Motor neuron (in vitro differentiated cells): ENCODE data around the gene RTBDN. TPM values are rescaled to one million over a fixed set of nuclear protein-coding genes. Genes with fewer than 3 reads are reported as not detected.
A peak's percentile ranks its signal among the peaks of the same experiment; 100 is the strongest.

ENCODE experiments used
- ATAC-seq, 8 experiments: fragments of 200-7000 bp; cut with Tn5 transposase; replicated peaks in 6 of 8; 2 replicates each; pipeline ENCODE4 v1.8.0; 2021; ENCODE audit warnings: mild to moderate bottlenecking in 8 of 8, moderate library complexity in 8 of 8
- H3K27ac ChIP-seq, 2 donors: fragments of 250-450 bp; sonication (Bioruptor Pico); 2 replicates each; pipeline ENCODE4 v1.9.0; 2021; ENCODE audit warnings: antibody characterized with exemption in 2 of 2, mild to moderate bottlenecking in 2 of 2, moderate library complexity in 1 of 2
- H3K4me1 ChIP-seq, 2 donors: fragments of 250-450 bp; sonication (Bioruptor Pico); replicated peaks in 1 of 2; 2 replicates each; pipeline ENCODE4 v1.6.1; 2021; ENCODE audit warnings: antibody characterized with exemption in 2 of 2, mild to moderate bottlenecking in 2 of 2, moderate library complexity in 1 of 2
- H3K4me3 ChIP-seq, 5 donors: fragments of 250-450 bp; sonication (Bioruptor Pico); 2 replicates each; pipeline ENCODE4 v1.9.0; 2021; ENCODE audit warnings: antibody characterized with exemption in 5 of 5, mild to moderate bottlenecking in 5 of 5, moderate library complexity in 4 of 5
- WGBS, 10 experiments: fragments of 450-650 bp; shearing (Covaris generic); methylation state at CpG; one replicate each; pipeline ENCODE4 v1.0.0; 2022; 5-methylcytosine and 5-hydroxymethylcytosine counted together
- in situ Hi-C, 9 experiments: fragments of 400-800 bp; cut with MboI; loops; one replicate each; pipeline ENCODE4 v1.15.0; 2021; ENCODE audit warnings: low sequenced_read_pairs in 9 of 9, low pct_unique_long_range_greater_than_20kb in 2 of 9; ENCODE audit not compliant: unreplicated experiment in 9 of 9
- total RNA-seq, 8 experiments: library from RNA; unstranded; fragments of 300-600 nt; gene quantifications; 2 replicates each; pipeline versions ENCODE4 v1.2.3 to v1.2.4, GENCODE V29; 2022

RTBDN gene
- 1 to 10 TPM in 3 of 8 experiments, under 1 TPM in 4, not detected in 1; 0.56 to 1.9 (median 0.92) TPM for total RNA-seq

DNA sequence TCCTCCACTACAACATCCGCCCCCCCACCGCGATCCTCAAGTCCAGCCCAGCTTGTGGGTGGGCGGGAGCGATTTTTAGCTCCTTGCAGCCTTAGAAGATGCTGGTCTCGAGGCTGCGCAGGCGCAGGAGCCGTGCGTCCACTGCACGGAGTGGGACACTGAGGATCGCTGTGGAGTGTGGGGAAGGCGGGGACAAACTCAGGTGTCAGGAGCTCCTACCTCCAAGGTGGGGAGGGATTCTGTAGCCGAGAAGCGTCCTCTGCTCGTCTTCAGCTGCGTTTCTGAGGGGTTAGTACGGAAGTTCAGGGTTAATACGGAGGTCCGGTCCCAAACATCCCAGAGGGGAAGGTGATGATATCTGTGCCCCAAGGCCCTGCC is at the start of gene RTBDN:
Gene RTBDN (minus strand): TSS at position 14 of the 378 bp plus-strand sequence. CDS start 4,600 bp downstream, outside the sequence.
- H3K27ac ChIP-seq: peak within 1 kb of the TSS; percentile 51 to 82
- peak within 1 kb of the TSS; percentile 71 to 85 (median 75) for H3K4me3 ChIP-seq
- 3 to 19% (median 17%) methylated on average over 6 to 7 of the region's 20 CpGs; no CpG with 5 or more reads in 7 of the 10 experiments for WGBS, 10 experiments
- in situ Hi-C loops: no loop called here
- ATAC-seq: no peak
- peaks cover 4 to 11% of the 10 kb centered on the region in 2 donors for H3K4me1 ChIP-seq

DNA sequence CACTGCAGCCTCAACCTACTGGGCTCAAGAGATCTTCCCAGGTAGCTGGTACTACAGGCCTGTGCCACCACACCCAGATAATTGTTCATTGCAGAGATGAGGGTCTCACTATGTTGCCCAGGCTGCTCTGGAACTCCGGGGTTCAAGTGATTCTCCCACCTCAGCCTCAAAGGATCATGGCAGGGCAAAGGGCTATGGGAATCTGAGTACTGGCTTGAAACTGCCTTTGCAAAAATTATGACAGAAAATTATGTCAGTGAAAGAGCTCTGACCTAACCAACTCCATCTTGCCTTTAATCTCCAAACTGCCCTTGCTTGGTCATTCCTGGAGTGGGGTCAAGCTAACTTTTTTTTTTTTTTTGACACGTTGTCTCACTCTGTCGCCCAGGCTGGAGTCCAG is 48.2 kb upstream of the RTBDN start:
- in situ Hi-C loops: no loop called here
- no peak for ATAC-seq
- WGBS, 10 experiments: 0 to 100% (median 79%) methylated on average over 1 to 3 of the region's 3 CpGs; no CpG with 5 or more reads in 3 of the 10 experiments

DNA sequence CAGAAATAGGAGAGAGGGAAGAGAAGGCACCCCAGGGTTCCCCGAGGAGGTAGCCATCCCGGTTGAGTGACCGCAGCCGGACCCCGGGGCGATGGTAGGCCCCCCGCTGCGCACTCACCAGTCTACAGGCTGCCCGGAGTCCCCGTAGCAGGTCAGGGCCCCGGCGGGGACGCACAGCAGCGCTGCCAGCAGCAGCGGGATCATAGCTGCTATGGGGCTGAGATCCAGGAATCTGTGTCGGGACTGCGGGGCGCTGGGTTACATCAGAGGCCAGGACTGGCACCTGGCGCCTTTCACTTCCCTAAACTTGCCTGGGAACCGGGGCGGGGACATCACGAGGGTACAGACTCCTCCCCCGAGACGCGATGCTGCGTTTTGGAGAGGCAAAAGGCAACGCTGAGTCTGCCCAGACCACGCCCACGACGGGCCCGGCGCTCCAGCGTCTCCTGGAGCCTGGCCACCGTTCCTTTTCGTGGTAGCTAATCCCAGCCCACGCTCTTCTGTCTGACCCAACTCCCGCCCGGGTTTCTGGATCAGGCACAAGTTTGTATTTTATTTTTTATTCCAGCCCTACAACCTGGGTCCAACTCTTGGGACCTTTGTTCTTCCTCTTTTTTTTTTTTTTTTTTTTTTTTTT is 46.9 kb upstream of the RTBDN start, which contains the start of gene DNASE2:
Gene DNASE2 (minus strand): TSS at position 278 of the 637 bp plus-strand sequence. CDS start 74 bp downstream, at position 204.
- ATAC-seq: peak; percentile 74 to 90 (median 81)
- Histone ChIP-seq H3K4me1 (peaks cover 0 to 9% of the 10 kb centered on the region in 2 donors), H3K4me3 (peak within 1 kb of the TSS; percentile 23 to 51 (median 35)), H3K27ac (no peak within 1 kb of the TSS)
- in situ Hi-C loops: no loop called here
- WGBS, 10 experiments: 0 to 7% (median 0%) methylated on average over 2 to 14 of the region's 38 CpGs; no CpG with 5 or more reads in 3 of the 10 experiments

More for the DNA sequence above, 48.2 kb upstream of the RTBDN start:
- peaks cover 0 to 9% of the 10 kb centered on the region in 2 donors for H3K4me1 ChIP-seq
- H3K4me3 ChIP-seq: no peak overlapping the region
- no peak overlapping the region for H3K27ac ChIP-seq

DNA sequence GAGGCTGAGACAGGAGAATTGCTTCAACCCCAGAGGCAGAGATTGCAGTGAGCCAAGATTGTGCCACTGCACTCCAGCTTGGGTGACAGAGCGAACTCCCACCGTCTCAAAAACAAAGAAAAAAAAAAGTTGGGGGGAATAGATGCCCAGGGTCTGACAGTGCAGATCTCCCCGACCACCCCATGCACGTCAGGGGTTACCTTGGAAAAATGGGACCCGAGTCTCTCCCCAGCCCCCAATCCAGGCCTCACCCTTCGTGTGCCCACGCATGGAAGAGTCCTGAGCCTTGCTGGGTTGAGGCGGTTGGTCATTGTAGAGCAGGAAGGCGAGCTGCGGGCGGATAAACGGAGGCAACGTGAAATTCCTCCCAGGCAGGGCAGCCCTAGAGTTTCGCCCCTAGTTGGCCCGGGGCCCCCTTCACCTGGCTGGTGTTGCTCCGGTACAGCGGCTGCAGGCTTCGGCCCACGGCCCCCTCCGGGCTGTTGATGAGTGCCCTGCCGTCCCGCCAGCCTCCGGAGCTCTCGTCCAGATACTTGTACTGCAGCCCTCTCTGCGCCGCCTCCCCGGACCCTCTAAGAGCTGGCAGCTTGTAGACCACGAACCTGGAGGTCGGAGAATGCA is 46.3 kb upstream of the RTBDN start:
- ATAC-seq: peak; percentile 28 to 64 (median 58)
- in situ Hi-C loops: no loop called here
- peaks cover 0 to 9% of the 10 kb centered on the region in 2 donors for H3K4me1 ChIP-seq
- 10 to 100% (median 29%) methylated on average over 1 to 11 of the region's 29 CpGs; no CpG with 5 or more reads in 3 of the 10 experiments for WGBS, 10 experiments
- no peak overlapping the region for H3K27ac ChIP-seq
- H3K4me3 ChIP-seq: peak overlapping the region; percentile 23 to 51 (median 35)

DNA sequence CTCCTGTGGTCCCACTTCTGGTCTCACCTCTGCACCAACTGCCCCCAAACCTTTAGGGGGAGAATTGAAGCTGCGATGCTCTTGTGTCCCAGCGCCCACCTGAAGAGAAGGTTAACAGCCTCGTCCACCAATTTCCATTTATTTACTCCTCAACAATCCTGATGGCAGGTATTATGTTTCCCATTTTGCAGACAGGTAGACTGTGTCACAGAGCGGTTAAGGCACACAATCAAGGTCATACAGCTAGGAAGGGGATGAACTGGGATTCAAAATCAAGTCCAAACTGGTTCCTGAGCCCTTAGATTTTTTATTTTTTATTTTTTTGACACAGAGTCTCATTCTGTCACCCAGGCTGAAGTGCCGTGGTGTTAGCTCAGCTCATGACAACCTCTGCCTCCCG is 40.7 kb upstream of the RTBDN start:
- no peak overlapping the region for H3K4me3 ChIP-seq
- in situ Hi-C loops: no loop called here
- 60 to 100% (median 90%) methylated on average over 1 to 5 of the region's 6 CpGs for WGBS, 10 experiments
- H3K4me1 ChIP-seq: no peaks in the 10 kb centered on the region
- no peak for ATAC-seq
- H3K27ac ChIP-seq: no peak overlapping the region

DNA sequence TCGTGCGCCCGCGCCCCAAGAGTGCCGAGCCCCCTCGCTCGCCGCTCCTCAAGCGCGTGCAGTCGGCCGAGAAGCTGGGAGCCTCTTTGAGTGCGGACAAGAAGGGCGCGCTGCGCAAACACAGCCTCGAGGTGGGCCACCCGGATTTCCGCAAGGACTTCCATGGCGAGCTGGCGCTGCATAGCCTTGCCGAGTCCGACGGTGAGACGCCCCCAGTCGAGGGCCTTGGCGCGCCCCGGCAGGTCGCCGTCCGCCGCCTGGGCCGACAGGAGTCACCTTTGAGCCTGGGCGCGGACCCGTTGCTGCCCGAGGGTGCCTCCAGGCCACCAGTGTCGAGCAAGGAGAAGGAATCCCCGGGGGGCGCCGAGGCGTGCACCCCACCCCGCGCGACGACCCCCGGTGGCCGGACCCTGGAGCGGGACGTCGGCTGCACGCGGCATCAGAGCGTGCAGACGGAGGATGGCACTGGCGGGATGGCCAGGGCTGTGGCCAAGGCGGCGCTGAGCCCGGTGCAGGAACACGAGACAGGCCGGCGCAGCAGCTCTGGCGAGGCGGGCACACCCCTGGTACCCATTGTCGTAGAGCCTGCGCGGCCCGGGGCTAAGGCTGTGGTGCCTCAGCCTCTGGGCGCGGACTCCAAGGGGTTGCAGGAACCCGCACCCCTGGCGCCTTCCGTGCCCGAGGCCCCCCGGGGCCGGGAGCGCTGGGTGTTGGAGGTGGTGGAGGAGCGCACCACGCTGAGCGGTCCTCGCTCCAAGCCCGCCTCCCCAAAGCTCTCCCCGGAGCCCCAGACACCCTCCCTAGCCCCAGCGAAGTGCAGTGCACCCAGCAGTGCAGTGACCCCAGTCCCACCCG is 39.7 kb upstream of the RTBDN start:
- ATAC-seq: peak in 5 of 8 experiments; percentile 13 to 35 (median 28)
- WGBS, 10 experiments: 87 to 100% (median 95%) methylated on average over 5 to 16 of the region's 86 CpGs; no CpG with 5 or more reads in 5 of the 10 experiments
- H3K27ac ChIP-seq: no peak overlapping the region
- no peaks in the 10 kb centered on the region for H3K4me1 ChIP-seq
- in situ Hi-C loops: no loop called here
- no peak overlapping the region for H3K4me3 ChIP-seq

DNA sequence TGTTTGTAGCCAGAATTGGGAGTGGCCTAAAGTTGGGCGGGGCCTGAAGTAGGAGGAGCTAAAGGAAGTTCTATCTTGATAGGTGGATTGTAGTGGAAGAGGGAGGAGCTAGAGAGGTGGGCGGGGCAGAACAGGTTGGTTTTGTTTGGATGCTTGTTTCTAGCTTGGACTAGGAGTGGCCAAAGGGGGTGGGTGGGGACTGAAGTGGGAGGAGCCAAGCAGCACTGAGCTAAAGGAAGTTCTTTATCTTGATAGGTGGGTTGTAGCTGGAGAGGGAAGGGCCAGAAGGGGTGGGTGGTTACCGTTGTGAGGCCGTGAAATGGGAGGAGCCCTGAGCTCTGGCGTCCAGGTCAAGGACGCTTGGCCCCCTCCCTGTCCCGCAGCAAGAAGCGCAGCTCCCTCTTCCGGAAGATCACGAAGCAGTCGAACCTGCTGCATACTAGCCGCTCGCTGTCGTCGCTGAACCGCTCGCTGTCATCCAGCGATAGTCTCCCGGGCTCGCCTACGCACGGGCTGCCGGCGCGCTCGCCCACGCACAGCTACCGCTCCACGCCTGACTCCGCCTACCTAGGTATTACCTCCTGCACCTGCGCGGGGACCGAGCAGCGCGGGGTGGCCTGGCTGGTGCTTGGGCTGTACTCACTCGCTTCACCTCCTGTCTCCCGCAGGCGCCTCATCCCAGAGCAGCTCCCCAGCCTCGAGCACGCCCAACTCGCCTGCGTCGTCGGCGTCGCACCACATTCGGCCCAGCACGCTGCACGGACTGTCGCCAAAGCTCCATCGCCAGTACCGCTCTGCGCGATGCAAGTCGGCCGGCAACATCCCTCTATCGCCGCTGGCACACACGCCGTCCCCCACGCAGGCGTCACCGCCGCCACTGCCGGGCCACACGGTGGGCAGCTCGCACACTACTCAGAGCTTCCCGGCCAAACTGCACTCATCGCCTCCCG is 38.8 kb upstream of the RTBDN start:
- H3K4me1 ChIP-seq: no peaks in the 10 kb centered on the region
- no peak overlapping the region for H3K4me3 ChIP-seq
- ATAC-seq: peak in 7 of 8 experiments; percentile 9 to 81 (median 36)
- WGBS, 10 experiments: 0 to 100% (median 92%) methylated on average over 1 to 9 of the region's 70 CpGs; no CpG with 5 or more reads in 3 of the 10 experiments
- in situ Hi-C loops: no loop called here
- no peak overlapping the region for H3K27ac ChIP-seq

DNA sequence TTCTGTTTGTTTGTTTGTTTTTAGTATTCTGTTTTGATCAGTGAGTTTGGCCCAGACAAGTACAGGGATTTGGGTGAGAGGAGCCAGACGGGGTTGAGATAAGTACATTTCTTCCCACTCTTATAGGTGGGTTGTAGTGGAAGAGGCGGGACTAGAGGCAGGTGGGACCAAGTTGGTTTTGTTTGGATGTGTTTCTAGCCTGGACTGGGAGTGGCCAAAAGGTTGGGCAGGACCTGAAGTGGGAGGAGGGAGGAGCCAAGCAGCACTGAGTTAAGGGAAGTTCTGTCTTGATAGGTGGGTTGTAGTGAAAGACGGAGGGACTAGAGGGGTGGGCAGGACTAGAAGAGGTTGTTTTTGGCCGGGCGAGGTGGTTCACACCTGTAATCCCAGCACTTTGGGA is 37.9 kb upstream of the RTBDN start:
- Histone ChIP-seq H3K4me1 (no peaks in the 10 kb centered on the region), H3K4me3 (no peak overlapping the region), H3K27ac (no peak overlapping the region)
- in situ Hi-C loops: no loop called here
- ATAC-seq: no peak
- WGBS, 10 experiments: 58 to 100% (median 97%) methylated on average over 1 to 4 of the region's 5 CpGs; no CpG with 5 or more reads in 3 of the 10 experiments

DNA sequence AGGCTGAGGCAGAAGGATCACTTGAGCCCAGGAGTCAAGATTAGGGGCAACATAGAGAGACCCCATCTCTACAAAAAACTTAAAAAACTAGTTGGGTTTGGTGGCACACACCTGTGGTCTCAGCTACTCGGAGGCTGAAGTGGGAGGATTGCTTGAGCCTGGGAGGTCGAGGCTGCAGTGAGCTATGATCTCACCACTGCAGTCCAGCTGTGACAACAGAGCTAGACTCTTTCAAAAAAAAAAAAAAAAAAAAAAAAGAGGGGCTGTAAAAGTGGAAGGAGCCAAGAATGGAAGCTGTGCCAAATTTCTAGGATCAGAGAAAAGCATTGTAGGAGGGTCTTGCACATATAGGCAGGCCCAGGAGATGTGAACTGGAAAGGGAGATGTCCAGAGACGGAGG is 37.3 kb upstream of the RTBDN start:
- no peak overlapping the region for H3K4me3 ChIP-seq
- 10 to 100% (median 73%) methylated on average over 1 to 3 of the region's 3 CpGs; no CpG with 5 or more reads in 2 of the 10 experiments for WGBS, 10 experiments
- H3K27ac ChIP-seq: no peak overlapping the region
- peaks cover 0 to 5% of the 10 kb centered on the region in 2 donors for H3K4me1 ChIP-seq
- in situ Hi-C loops: no loop called here
- ATAC-seq: no peak

DNA sequence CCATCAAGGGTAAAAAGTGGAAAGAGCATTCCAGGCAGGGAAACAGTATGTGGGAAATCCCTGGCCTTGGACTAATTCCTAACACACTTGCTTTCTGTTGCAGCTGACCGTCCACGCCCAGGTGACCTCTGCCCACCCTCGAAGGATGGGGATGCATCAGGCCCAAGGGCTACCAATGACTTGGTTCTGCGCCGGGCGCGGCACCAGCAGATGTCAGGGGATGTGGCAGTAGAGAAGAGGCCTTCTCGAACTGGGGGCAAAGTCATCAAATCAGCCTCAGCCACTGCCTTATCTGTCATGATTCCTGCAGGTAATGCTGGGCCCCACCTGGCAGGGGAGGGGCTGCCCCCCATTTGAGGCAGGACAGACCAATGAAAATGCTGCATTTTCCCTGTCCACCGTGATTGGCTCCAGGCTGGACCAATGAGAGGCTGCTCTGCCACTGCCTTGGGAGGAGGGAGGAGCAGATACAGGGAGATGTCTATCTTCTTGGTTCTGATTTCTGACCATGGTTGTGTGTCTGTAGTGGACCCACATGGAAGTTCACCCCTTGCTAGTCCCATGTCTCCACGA is 34.2 kb upstream of the RTBDN start:
- 60 to 94% (median 93%) methylated on average over 2 to 5 of the region's 10 CpGs; no CpG with 5 or more reads in 5 of the 10 experiments for WGBS, 10 experiments
- Histone ChIP-seq H3K4me3 (no peak overlapping the region), H3K4me1 (peaks cover 0 to 5% of the 10 kb centered on the region in 2 donors), H3K27ac (no peak overlapping the region)
- ATAC-seq: peak in 2 of 8 experiments; percentile 18 to 27
- in situ Hi-C loops: no loop called here

DNA sequence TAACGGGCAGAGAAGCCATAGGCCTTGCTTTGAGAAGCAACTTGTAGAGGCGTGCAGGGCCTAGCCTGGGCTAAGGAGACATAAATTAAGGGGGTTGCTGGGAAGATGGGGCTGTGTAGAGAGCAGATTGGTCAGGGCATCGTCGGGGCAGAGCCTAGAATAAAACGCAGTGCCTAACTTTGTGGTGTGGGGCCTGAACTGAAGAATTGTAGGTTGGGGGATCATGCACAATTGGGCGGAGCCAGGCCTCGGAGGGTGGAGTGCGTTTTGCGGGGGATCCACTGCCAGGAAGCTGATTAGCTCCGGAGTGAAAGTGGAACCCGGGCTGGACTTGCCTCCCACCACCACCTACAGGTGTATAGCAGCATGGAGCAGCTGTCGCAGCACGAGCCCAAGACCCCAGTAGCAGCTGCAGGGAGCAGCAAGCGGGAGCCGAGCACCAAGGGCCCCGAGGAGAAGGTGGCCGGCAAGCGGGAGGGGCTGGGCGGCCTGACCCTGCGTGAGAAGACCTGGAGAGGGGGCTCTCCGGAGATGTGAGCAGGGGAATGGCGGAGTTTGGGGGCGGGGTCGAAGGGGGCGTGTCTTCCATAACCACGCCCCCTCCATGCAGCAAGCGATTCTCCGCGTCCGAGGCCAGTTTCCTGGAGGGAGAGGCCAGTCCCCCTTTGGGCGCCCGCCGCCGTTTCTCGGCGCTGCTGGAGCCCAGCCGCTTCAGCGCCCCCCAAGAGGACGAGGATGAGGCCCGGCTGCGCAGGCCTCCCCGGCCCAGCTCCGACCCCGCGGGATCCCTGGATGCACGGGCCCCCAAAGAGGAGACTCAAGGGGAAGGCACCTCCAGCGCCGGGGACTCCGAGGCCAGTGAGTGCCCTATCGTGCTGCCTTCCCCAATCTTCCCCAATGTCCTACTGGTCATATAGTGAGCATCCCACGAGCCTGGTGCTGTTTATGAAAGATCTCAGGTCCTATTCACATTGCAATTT is 33.0 kb upstream of the RTBDN start:
- 8 to 50% (median 35%) methylated on average over 1 to 12 of the region's 51 CpGs; no CpG with 5 or more reads in 3 of the 10 experiments for WGBS, 10 experiments
- in situ Hi-C loops: no loop called here
- ATAC-seq: peak; percentile 50 to 87 (median 75)
- peak overlapping the region in 4 of 5 donors; percentile 24 to 36 (median 26) for H3K4me3 ChIP-seq
- peaks cover 0 to 5% of the 10 kb centered on the region in 2 donors for H3K4me1 ChIP-seq
- H3K27ac ChIP-seq: no peak overlapping the region
